SK-N-SH (cell line): ENCODE measurements around the gene RASIP1. TPM values are rescaled to one million over a fixed set of nuclear protein-coding genes. Genes with fewer than 3 reads are reported as not detected.

Experiments used
- CTCF ChIA-PET: fragments of 300-600, 350-600 bp; formaldehyde crosslinking; extraction: SDS; loops from one replicate; lab custom pipeline; 2021; lab: Yijun Ruan, JAX
- POLR2A ChIA-PET: fragments of 350-600 bp; sonication (Branson Sonifier 250); formaldehyde crosslinking; extraction: SDS; loops from one replicate; lab custom pipeline; 2020; ENCODE audit warnings: antibody characterized with exemption, inconsistent platforms; lab: Yijun Ruan, JAX
- DNase-seq: peaks from one replicate; pipeline ENCODE4 v3.0.0; 2012
- H2AFZ ChIP-seq: fragments of 200-600 bp; sonication (generic); 2 replicates; pipeline ENCODE4 v1.8.1; 2016; ENCODE audit warnings: antibody characterized with exemption, mild to moderate bottlenecking, low read depth
- H3F3A ChIP-seq: fragments of 200-600 bp; sonication (generic); replicated peaks from 2 replicates; pipeline ENCODE3; 2016; ENCODE audit warnings: antibody characterized with exemption, mild to moderate bottlenecking; ENCODE audit not compliant: insufficient read depth
- H3K27ac ChIP-seq, 2 experiments: fragments of 200-500 bp in 1 of 2; fragments of 200-600 bp in 1 of 2; sonication (Bioruptor generic) in 1 of 2; sonication (generic), shearing (Covaris generic) in 1 of 2; 2 replicates each; pipeline versions ENCODE4 v1.5.1 to v1.6.1; 2014 to 2016; ENCODE audit warnings: low read depth in 2 of 2, inconsistent platforms in 1 of 2, low read length in 1 of 2, mild to moderate bottlenecking in 1 of 2, mixed read lengths in 1 of 2
- H3K27me3 ChIP-seq: fragments of 200-600 bp; sonication (generic), shearing (Covaris generic); 2 replicates; pipeline ENCODE4 v1.6.1; 2016; ENCODE audit warnings: mixed run types; ENCODE audit not compliant: insufficient read depth
- H3K36me3 ChIP-seq, 2 experiments: fragments of 200-500 bp in 1 of 2; fragments of 200-600 bp in 1 of 2; sonication (Bioruptor generic) in 1 of 2; sonication (generic) in 1 of 2; replicated peaks in 1 of 2; 2 replicates each; pipeline versions ENCODE3 to v1.5.1; 2014 to 2016; ENCODE audit warnings: low read length in 1 of 2, mild to moderate bottlenecking in 1 of 2; ENCODE audit not compliant: insufficient read depth in 2 of 2, control insufficient read depth in 1 of 2
- H3K4me1 ChIP-seq, 2 experiments: fragments of 200-500 bp in 1 of 2; fragments of 200-600 bp in 1 of 2; sonication (Bioruptor generic) in 1 of 2; sonication (generic), shearing (Covaris generic) in 1 of 2; 2 replicates each; pipeline versions ENCODE4 v1.5.1 to v1.6.1; 2014 to 2016; ENCODE audit warnings: low read depth in 1 of 2, low read length in 1 of 2, mixed run types in 1 of 2; ENCODE audit not compliant: insufficient read depth in 2 of 2, control insufficient read depth in 1 of 2
- H3K4me2 ChIP-seq: fragments of 200-600 bp; sonication (generic), shearing (Covaris generic); 2 replicates; pipeline ENCODE4 v1.6.1; 2017; ENCODE audit warnings: mixed run types
- H3K4me3 ChIP-seq, 2 experiments: fragments of 200-500 bp in 1 of 2; fragments of 200-600 bp in 1 of 2; sonication (Bioruptor generic) in 1 of 2; sonication (generic), shearing (Covaris generic) in 1 of 2; 2 replicates each; pipeline versions ENCODE4 v1.5.1 to v1.8.1; 2014 to 2016; ENCODE audit warnings: low read depth in 2 of 2, inconsistent platforms in 1 of 2, low read length in 1 of 2, mild to moderate bottlenecking in 1 of 2, mixed read lengths in 1 of 2, moderate library complexity in 1 of 2
- H3K79me2 ChIP-seq: fragments of 200-600 bp; sonication (generic); 2 replicates; pipeline ENCODE4 v1.8.1; 2017; ENCODE audit warnings: mild to moderate bottlenecking; ENCODE audit not compliant: insufficient read depth
- H3K9ac ChIP-seq: fragments of 200-600 bp; sonication (generic); 2 replicates; pipeline ENCODE4 v1.6.1; 2017; ENCODE audit warnings: mixed run types
- H3K9me2 ChIP-seq: fragments of 200-600 bp; sonication (generic); 2 replicates; pipeline ENCODE4 v1.6.1; 2017; ENCODE audit warnings: mixed run types
- H3K9me3 ChIP-seq: fragments of 200-600 bp; sonication (generic); 2 replicates; pipeline ENCODE4 v1.6.1; 2017; ENCODE audit warnings: mixed run types, mild to moderate bottlenecking, moderate library complexity
- H4K20me1 ChIP-seq: fragments of 200-600 bp; sonication (generic); 2 replicates; pipeline ENCODE4 v1.6.1; 2017; ENCODE audit warnings: mild to moderate bottlenecking, mixed run types; ENCODE audit not compliant: insufficient read depth
- CTCF ChIP-seq: fragments of 200-600 bp; sonication (generic); IDR thresholded peaks from 2 replicates; pipeline ENCODE4 v1.6.1; 2017; ENCODE audit warnings: antibody characterized with exemption, mild to moderate bottlenecking, moderate library complexity
- EZH2phosphoT487 ChIP-seq: fragments of 200-600 bp; sonication (generic); IDR thresholded peaks from 2 replicates; pipeline ENCODE4 v1.6.1; 2017; ENCODE audit warnings: low read depth, mixed run types, mild to moderate bottlenecking, antibody characterized with exemption, moderate library complexity, borderline replicate concordance
- FOXJ3 ChIP-seq: sonication (generic); formaldehyde crosslinking; IDR thresholded peaks from 2 replicates; pipeline ENCODE4 v1.5.1; 2020; ENCODE audit warnings: mild to moderate bottlenecking, missing genetic modification reagents
- FOXM1 ChIP-seq: IDR thresholded peaks from 2 replicates; pipeline ENCODE4 v1.4.0; 2012; ENCODE audit warnings: low read depth, mild to moderate bottlenecking
- JUND ChIP-seq: IDR thresholded peaks from 2 replicates; pipeline ENCODE4 v1.4.0; 2012
- MAX ChIP-seq: IDR thresholded peaks from 2 replicates; pipeline ENCODE4 v1.4.0; 2012; ENCODE audit warnings: low read depth
- MXI1 ChIP-seq: IDR thresholded peaks from 2 replicates; pipeline ENCODE4 v1.6.1; 2012; ENCODE audit warnings: mild to moderate bottlenecking, low read depth, low read length, improper control_type of control experiment
- PBX3 ChIP-seq: IDR thresholded peaks from 2 replicates; pipeline ENCODE4; 2012
- RFX5 ChIP-seq: IDR thresholded peaks from 2 replicates; pipeline ENCODE4 v1.6.1; 2012; ENCODE audit warnings: mild to moderate bottlenecking, improper control_type of control experiment, low read length
- RXRA ChIP-seq: IDR thresholded peaks from 2 replicates; pipeline ENCODE4 v1.4.0; 2012; ENCODE audit warnings: low read depth, mild to moderate bottlenecking, borderline replicate concordance
- SIN3A ChIP-seq: IDR thresholded peaks from 2 replicates; pipeline ENCODE4 v1.6.1; 2012; ENCODE audit warnings: low read depth, mild to moderate bottlenecking, low read length, moderate library complexity, borderline replicate concordance
- SMC3 ChIP-seq: IDR thresholded peaks from 2 replicates; pipeline ENCODE4 v1.6.1; 2012; ENCODE audit warnings: low read depth, low read length, improper control_type of control experiment
- TAF1 ChIP-seq: IDR thresholded peaks from 2 replicates; pipeline ENCODE4 v1.6.1; 2012; ENCODE audit warnings: low read depth, mild to moderate bottlenecking, low read length, moderate library complexity, borderline replicate concordance
- TCF12 ChIP-seq: IDR thresholded peaks from 2 replicates; pipeline ENCODE4 v1.4.0; 2012
- TEAD4 ChIP-seq: IDR thresholded peaks from 2 replicates; pipeline ENCODE4 v1.4.0; 2012; ENCODE audit warnings: mild to moderate bottlenecking, borderline replicate concordance; ENCODE audit not compliant: insufficient read depth
- YY1 ChIP-seq: IDR thresholded peaks from 2 replicates; pipeline ENCODE4 v1.4.0; 2012; ENCODE audit warnings: low read depth, mild to moderate bottlenecking
- ZBTB33 ChIP-seq: IDR thresholded peaks from 2 replicates; pipeline ENCODE4 v1.4.0; 2012; ENCODE audit warnings: low read depth, borderline replicate concordance
- WGBS: methylation state at CpG from one replicate; pipeline ENCODE4 v1.1.6; 2017; ENCODE audit warnings: low lambda C conversion rate; 5-methylcytosine and 5-hydroxymethylcytosine counted together
- polyA plus RNA-seq, 3 experiments: library from polyadenylated mRNA; depleted of rRNA; stranded (reverse); fragments of >200 nt; gene quantifications; 2 replicates each; pipeline ENCODE4 v1.2.3, GENCODE V29; 2012

The RASIP1 gene
- polyA plus RNA-seq, 1 of the 3 experiments (the other 2 are of a cell fraction) = 0.41 TPM

- Histone ChIP-seq H3K9ac (no peak overlapping the region), H3K79me2 (no peaks in the 10 kb centered on the region), H3K27ac (no peak overlapping the region), H2AFZ (no peak overlapping the region), H3K4me1 (no peaks in the 10 kb centered on the region), H3K9me3 (no peaks in the 10 kb centered on the region), H3K4me3 (no peak overlapping the region), H4K20me1 (no peaks in the 10 kb centered on the region), H3F3A (no peaks in the 10 kb centered on the region)
- ChIA-PET CTCF (interaction anchor here (1.0 kb wide), 1 partner anchor 198 kb away, joined by 3 read pairs; no protein-coding TSS in a partner anchor), POLR2A (no interaction called here)
- TF ChIP-seq RXRA = no peak
- TF ChIP-seq FOXJ3 (CRISPR knock-in tag) = no peak
- no peak for TF ChIP-seq MAX
- TF ChIP-seq CTCF = no peak
- TF ChIP-seq TCF12 = no peak
- no peak for TF ChIP-seq ZBTB33
- TF ChIP-seq JUND = no peak
- TF ChIP-seq PBX3 = no peak
- TF ChIP-seq EZH2phosphoT487 = no peak
- no peak for TF ChIP-seq RFX5
- TF ChIP-seq TAF1 = no peak
- no peak for TF ChIP-seq SIN3A
- no peak for TF ChIP-seq YY1
- no peak for TF ChIP-seq SMC3
- no peak for TF ChIP-seq MXI1
- no peak for TF ChIP-seq TEAD4
- TF ChIP-seq FOXM1 = no peak
- TF ChIP-seq, all 33 proteins: peak for 0
- Histone ChIP-seq H3K27me3 (peaks cover 8% of the 10 kb centered on the region), H3K9me2 (no peaks in the 10 kb centered on the region), H3K4me2 (no peak overlapping the region), H3K36me3 (no peaks in the 10 kb centered on the region)
- DNase-seq = no peak
- 76% methylated on average over 13 of the region's 13 CpGs for WGBS
Measured at GRCh38 chr19:48772503-48772953, 32.1 kb upstream of the RASIP1 start.
